Measurements from ENCODE around the gene PHF2.

DNA sequence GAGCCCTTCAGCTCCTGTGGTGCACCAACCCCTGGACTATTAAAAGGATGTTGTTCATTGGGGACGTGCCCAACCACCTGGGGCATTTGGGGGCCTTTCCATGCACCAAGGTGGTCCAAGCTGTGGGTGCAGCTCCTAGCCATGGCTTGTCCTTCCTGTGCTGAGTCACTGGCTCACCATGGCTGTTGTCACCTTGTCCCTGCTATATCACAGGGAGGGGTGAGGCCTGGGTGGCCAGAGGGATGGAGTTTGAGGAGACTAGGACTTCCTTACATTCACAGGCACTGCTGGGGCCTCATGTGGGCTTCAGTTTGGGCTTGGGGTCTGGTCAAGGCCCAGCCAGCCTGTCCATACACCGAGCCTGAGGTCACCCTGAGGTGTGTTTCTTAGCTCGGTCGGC is 45.5 kb downstream of the PHF2 start:
- TF ChIP-seq RORB (CRISPR knock-in tag; IDR thresholded peaks at IDR 0.05): no peak
- TF ChIP-seq TP53 (CRISPR knock-in tag; IDR thresholded peaks at IDR 0.05): no peak
- TF ChIP-seq, protein P1, sequence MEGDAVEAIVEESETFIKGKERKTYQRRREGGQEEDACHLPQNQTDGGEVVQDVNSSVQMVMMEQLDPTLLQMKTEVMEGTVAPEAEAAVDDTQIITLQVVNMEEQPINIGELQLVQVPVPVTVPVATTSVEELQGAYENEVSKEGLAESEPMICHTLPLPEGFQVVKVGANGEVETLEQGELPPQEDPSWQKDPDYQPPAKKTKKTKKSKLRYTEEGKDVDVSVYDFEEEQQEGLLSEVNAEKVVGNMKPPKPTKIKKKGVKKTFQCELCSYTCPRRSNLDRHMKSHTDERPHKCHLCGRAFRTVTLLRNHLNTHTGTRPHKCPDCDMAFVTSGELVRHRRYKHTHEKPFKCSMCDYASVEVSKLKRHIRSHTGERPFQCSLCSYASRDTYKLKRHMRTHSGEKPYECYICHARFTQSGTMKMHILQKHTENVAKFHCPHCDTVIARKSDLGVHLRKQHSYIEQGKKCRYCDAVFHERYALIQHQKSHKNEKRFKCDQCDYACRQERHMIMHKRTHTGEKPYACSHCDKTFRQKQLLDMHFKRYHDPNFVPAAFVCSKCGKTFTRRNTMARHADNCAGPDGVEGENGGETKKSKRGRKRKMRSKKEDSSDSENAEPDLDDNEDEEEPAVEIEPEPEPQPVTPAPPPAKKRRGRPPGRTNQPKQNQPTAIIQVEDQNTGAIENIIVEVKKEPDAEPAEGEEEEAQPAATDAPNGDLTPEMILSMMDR (IDR thresholded peaks at IDR 0.05): no peak
